ENCODE results near the gene MYB.

MYB gene

DNA sequence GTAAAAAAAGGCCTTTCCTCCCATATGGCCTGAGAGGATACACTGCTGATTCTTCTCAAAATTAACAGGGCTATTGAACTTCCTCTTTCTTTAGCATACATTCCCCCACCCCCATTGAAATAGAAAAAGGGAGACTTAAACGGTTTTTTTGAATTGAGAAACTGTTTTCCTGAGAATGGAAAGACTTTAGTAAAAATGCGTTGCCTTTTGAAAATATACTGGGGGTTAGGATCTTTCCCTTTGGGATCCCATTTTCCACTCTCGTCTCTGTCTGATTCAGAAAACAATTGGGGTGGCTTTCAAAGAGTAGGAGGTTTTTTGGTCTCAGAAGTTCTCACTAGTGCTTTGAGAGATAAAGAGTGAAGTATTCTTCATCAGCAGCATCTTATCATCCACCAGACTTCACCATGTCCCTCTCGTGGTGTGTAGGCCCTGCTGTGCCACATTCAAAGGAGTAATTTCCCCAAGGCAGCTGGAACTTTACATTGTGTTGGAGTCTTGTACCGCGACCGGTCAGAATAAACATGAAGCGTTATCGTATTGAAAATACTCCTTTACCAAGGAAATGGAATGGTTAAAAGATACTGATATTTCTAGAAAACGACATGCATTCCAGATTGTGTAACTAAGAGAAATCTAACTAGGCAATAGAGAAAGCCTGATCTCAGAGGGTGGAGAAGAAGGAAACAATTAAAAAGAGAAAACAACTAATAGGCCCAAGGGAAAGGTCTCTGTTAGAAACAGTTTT is 10.6 kb downstream of the MYB start:
- no peak for DNase-seq

DNA sequence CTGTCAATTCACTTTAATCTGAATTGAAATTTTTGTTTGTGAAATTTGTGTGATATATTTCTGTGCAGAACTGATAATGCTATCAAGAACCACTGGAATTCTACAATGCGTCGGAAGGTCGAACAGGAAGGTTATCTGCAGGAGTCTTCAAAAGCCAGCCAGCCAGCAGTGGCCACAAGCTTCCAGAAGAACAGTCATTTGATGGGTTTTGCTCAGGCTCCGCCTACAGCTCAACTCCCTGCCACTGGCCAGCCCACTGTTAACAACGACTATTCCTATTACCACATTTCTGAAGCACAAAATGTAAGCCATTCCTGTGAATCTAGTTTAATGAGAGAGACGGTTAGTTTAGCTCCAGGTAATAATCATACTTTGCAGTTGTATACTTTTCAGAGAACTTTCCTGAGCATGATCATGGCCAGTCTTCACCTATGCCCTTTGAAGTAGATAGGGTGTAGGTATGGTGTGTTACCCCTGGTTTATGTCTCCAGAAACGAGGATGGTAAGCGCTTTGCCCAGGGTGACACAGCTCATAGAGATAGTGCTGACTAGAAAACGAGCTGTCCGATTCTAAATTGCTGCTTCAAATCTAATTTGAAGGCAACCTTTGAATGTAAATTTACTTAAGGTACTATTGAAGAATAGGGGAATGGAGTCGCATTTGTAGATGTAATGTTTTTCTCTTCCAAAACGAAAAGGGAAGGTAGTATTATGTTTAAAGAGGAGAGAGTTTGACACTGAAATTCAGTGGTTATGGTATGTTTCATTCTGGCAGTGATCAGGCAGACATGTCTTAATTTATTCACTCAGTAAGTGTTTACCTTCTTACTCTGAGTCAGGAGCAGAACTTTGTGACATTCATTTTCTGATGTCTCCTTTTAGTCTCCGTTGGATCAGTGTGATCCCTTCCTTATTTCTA is 11.4 kb downstream of the MYB start:
- DNase-seq: no peak

DNA sequence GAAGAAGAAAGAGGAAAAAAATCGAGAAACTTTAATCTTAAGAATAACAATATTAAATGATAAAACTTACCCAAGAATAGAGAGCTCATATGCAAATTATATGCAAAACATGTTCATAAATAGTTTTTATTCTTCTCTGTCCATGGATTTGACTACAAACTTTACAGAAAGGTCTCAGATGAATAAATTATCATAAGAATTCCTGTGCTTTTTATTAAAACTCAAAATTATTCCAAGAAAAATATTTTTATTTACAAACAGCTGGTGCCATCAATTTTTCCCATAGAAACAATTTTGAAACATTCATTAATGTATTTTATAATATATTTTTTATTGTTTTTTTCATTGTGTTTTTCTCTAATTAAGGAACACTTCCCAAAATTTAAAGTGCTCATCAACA is 12.1 kb downstream of the MYB start:
- no peak for DNase-seq

DNA sequence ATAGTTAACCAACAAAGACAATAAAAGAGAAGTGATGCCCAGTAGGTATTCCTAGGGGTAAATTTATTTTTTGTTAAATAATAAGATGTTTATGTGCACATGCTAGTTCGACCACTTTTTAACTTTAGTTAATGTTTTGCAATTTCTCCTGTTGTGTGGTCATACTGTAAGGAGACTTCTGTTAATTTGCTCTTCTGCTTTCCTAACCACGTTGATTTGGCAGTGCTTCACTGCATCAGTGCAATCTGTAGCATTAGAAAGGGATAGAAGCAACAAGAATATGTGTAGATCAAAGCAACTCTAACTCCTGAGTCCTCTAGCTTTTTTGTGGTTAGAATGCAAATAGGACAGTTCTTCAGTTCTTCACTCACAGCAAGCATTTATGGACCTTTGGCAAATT is 13.9 kb downstream of the MYB start:
- no peak for DNase-seq

DNA sequence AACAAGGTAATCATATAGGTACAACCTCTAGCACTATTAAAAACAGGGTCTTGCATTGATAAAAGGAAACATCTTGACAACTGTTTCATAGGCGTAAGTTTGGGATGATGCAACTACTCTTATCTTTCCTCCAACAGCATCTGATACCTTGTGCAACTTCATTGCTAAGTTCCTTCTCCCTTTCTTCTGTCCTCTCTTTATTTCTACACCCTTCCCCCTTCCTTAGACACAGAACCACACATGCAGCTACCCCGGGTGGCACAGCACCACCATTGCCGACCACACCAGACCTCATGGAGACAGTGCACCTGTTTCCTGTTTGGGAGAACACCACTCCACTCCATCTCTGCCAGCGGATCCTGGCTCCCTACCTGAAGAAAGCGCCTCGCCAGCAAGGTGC is 14.4 kb downstream of the MYB start:
- no peak for DNase-seq

DNA sequence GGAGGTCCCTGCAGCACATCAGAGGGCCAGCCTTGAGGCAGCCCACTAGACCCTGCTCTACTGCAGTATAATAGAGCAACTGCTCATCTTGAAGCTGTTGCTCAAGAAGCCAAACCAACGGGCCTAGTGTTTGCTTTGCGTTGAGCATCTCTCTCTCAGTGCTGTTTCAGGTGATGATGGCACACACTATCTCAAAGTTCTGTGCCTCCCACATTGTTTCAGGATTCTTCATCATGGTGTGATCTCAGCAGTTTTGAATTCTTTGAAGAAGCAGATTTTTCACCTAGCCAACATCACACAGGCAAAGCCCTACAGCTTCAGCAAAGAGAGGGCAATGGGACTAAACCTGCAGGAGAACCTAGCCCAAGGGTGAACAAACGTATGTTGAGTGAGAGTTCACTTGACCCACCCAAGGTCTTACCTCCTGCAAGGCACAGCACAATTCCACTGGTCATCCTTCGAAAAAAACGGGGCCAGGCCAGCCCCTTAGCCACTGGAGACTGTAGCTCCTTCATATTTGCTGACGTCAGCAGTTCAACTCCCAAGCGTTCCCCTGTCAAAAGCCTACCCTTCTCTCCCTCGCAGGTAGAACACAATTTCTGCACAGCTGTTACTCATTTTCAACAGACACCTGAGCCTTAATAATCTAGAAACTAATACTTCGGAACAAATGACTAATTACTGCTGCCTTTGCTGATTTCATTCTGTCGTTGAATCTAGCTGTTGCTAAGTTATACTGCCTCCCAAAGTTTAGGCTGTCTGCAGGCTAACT is 15.8 kb downstream of the MYB start:
- DNase-seq: no peak

DNA sequence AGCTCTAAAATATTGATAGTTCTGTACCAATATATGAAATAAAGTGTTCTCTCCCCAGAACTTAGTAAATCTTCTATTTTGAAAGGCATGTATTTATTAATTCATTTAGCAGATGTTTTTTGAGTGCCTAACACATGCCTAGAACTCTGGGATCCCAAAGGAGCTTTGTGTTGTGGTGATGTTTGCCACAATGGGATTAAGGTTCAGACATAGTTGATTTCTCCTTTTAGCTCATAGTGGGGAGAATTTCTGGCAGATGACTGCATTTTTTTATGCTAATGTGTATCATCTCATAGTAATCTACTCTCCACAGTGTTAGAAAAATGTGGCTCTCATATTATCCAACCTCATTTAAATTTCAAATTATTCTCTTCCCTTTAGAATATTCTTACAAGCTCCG is 21.7 kb downstream of the MYB start:
- DNase-seq: no peak

DNA sequence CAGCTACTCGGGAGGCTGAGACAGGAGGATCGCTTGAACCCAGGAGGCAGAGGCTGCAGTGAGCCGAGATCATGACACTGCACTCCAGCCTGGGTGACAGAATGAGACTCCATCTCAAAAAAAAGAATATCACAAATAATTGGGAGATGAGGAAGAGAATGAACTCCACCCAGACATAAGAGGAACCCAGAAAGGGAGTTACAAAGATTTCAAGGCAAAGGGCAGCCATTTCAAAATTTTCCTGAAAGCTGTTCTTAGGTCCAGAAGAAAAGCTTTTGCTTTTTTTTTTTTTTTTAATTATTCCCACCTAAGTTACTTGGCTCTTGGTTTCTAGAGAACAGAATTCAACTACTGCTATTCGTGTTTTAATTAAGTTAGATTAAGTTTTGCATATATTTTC is 23.8 kb downstream of the MYB start:
- no peak for DNase-seq

DNA sequence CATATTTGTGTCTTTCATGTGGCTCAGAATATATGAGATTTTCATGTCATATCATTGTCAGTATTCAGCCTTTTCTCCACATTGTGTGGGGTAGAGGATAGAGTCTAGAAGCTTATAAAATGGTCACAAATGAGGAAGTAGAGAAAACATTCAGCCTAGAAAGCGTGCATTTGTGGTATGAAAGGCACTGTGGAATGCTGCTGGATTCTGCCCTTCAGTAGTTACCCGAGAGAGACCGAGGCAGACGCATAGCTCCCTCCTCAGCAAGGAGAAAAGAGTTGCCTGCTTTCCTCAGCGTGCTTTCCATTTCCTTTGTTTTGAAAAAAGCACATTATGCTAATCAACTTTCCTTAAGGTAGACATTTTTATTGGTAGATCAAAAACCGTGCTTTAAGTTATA is 28.7 kb downstream of the MYB start:
- no peak for DNase-seq

DNA sequence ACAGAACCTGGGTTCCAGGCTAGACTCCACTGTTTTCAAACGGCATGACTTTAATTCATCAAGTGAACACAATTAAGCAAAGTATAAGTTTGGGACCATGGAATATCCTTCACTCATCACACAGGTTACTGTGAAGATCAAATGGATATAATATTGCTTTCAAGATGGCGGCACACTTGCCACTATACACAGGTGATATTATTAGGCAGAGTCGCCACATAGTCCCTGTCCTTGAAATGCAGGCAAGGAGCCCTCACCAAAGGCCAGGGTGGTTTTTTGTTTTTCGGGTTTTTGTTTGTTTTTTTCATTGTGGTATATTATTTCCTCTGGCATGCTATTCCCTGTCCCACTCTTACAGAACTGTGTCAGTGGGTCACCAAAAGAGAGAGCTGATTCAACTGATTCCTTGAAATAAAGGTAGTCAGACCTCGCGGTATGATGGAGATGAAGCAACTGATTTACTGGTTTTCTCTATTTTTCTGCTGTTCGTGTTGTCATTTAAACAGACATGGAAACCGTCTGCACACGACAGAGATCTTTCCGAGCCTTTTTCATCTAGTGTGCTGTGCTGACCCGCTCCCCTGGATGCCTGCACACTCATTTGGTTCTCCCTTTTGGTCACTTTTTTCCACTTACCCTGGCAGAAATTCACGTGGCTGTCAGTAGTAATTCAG is 29.7 kb downstream of the MYB start:
- DNase-seq: no peak

DNA sequence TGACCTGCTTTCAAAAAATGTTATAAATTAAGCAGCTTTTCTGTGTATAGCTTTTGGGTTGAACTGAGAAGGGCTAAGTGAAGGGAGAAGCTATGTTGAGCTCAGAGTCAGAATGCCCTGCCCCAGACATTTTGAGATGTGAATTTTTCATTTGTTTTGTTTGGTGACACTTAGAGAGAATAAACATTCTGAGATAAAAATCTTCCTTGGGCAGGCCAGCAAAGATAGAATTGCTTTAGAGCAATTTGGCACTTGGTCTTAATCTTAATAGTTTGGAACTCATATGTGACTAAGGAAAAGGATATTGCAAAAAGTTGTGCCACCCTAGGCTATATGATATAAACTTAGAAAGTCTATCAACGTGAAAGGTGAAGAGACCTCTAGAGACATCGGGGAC is 30.2 kb downstream of the MYB start:
- DNase-seq: no peak

DNA sequence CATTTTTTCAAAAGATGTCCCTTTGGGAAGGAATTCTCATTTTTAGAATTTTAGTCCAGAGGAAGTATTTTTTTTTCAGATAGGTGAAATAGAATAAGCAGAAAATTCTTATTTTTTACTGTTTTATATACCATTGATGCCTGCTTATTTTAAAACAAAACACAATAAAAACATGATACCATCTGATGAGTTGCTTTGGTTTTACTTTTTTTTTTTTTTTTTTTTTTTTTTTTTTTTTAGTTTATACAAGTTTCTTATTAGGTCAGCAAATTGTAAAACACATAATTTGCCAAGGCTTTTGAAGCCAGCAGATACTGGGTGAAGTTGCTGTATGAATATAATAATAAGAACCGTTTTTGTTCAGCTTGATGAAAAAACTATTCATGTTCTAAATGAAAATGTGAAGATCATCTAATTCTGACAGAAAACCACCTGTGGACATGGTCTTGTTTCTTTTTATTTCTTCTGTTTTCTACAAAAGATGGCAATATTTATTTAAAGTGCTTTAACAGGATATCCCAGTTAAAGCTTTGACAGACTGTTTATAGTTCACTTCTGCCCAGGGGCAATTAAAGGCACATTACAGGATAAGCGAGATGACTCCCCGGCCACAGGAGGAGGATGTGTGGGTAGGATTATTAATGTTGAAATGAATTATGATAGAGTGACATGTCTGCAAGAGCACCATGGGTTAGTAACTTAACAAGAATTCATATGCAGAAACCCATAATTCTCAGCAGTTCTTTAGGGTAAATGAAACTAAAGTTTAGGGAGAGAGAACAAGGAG is 31.1 kb downstream of the MYB start:
- no peak for DNase-seq

DNA sequence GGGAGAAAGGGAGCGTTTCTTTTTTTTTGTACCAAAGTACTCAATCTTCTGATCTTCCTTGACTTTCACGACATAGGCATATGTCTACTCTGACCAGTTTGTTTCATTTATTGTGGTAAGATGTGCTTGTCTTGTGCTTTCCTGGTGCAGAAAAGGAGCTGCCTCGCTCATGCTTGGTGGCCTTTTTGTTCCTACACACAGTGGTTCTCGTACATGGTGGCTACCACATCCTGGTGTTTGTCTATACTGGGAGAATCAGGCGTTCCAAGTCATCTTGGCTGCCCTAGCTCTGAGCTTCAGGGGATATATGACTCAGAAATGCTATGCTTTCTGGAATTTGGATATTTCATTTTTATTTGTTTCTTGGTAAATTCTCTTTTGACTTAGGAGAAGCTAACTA is 31.8 kb downstream of the MYB start:
- DNase-seq: no peak

DNA sequence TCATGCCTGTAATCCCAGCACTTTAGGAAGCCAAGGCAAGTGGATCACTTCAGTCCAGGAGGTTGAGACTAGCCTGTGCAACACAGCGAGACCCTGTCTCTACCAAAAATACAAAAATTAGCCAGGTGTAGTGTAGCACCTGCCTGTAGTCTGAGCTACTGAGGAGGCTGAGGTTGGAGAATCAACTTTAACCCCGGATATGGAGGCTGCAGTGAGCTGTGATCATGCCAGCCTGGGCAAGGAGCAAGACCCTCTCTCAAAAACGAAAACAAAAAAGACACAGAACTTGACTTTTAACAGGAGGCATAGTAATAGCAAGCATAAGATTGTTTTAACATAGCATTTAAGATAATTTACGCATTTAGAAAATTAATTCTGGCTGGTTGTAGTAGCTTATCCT is 32.5 kb downstream of the MYB start:
- DNase-seq: no peak

DNA sequence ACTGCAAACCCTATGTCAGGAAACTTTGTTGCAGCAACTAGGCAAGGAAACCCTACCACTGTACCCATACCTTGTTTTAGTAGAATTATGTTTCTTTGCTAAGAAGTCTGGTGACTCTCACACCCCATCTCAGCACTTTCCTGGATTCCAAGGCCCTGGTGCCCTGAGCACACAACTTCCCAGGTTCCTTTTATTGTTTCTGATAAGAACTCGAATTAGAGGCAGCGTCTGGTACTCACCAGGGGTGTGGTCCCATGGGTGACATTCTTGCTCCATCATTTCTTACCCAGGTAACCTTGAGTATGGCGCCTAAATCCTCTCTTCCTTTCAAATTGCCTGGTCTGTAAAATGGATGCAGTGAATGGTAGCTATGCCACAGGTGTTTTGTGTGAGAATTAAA is 34.1 kb downstream of the MYB start:
- DNase-seq: no peak

DNA sequence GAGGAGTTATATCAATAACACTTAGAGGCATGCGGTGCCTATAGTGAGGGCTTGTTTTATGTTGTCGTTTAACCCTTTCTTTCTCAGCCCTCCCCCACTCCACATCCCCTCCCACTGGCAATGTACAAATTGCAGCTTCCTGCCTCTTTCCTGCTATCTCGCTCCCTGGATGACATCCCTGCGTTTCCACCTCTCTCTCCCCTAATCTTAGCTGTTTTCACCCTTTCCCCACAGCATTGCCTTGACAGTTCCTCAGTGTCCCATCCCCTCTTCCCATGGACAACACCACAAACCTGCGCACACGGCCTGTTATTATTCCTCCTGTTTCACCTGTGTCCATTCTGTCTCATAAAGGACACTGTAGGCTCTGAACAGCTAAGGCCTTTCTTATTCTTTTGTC is 34.5 kb downstream of the MYB start:
- no peak for DNase-seq

DNA sequence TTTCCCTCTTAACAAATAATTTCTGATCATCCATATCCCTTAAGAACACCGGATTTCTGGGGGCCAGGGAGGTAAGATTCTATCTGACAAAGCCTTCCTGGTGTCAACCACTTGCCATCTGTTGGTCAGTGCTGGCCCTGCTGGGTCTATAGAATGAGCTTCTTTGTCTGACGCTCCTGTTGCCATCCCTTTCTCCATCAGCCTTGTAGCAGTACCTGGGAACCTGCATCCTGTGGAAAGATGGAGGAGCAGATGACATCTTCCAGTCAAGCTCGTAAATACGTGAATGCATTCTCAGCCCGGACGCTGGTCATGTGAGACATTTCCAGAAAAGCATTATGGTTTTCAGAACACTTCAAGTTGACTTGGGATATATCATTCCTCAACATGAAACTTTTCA is 36.6 kb downstream of the MYB start:
- no peak for DNase-seq

DNA sequence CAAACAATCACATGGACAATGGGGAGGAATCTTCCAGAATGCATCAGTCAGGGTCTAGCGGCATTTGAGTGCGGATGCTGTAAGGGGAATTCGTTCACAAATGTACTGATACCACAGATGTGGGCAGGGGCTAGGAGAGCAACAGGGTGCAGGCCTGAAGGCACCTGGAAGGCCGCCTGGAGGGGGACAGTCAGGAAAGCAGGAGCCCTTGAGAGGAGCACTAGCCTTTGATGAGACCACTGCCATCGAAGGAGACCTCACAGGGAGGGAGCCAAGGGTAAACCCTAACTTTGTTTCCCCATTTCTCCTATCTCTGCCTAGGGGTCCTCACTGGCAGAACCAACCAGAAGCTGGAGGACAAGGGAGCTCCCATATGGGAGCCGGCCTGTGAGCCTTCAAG is 38.2 kb downstream of the MYB start:
- no peak for DNase-seq

DNA sequence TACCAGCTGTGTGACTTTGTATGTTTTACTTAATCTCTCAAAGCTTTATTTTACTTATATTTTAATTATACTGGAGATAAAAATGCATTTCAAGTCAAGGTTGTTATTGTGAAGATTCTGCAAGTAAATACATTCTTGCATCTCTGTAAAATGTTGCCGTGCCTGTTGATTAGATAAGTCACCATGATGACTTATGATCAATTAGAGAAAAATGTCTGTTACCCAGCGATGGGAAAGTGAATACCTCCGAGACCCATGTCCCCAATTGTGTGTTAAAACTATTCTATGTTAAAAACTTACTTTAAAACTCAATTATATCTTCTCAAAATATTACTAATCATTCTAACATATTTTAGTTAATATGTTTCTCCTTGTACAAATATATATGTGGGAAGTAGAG is 39.9 kb downstream of the MYB start:
- no peak for DNase-seq

DNA sequence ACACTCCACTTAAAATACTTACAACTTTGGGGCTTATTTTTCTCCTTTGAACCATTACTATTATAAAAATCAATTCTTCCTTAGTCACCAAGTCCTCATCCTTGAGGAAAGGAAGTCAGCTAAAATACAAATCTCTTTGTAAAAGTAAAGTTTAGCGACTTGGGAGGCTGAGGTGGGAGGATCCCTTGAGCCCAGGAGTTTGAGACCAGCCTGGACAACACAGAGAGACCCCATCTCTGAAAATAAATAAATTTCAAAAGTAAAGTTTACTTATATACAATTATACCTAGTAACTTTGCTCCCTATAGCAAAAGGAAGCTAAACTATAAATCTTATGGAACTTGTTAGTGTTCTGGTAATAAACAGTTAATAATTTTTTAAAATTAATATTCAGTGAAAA is 40.4 kb downstream of the MYB start:
- DNase-seq: no peak

DNA sequence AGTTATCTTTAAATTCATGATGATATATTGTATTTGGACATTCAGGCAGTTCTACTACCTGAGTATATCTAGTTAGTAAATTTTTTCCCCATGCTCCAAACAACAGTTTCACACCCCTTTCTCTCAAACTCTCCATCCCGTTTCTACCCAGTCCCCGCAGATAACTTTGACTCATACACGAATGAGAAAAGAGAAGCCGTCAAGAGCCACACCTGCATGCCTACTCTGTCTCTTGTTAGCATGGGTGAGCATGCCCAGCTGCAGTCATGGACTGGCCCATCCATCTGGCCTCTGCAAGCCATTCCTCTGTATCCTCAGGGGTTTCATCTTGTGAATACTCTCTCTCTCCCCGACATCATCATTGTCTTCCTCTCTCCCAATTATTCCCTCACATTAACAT is 41.5 kb downstream of the MYB start:
- no peak for DNase-seq

DNA sequence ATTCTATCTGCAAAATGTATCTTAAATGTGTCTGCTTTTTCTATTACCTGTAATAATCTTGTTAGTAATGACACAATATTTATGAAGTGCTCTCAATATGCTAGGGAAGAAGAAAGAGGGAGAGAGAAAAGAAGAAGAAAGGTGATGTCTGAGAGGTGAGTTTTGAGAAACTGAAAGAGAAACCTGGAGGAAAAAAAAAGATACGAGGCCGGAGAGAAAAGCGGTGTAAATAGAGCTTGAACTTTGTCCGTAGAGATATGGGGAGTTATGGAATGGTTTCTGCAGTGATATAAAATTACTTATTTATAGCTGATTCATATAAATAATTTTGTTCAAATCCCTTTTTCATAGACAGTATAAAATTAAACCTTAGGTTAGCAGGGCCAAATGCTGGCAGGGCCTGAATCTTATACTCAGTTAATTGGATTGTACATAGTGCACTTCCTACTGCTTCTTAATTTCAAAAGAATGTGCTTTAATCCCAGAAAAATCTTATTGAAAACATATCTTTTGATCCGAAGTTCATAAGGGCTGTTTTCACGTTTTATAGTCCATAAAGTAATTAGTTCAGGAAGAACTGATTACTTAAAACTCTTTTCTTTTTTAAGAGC is 43.0 kb downstream of the MYB start:
- DNase-seq: no peak

Data from activated gamma-delta T cell treated with Interleukin-2 at 50 U/mL for 16 hours (primary cell).